A673 (cell line): ENCODE data around the gene PPP2R5C.

Experiments
- EZH2 ChIP-seq: fragments of 200-600 bp; sonication (generic); IDR thresholded peaks from 2 replicates; pipeline ENCODE4 v1.6.1; 2017; ENCODE audit warnings: borderline replicate concordance, low read depth, mild to moderate bottlenecking, mixed read lengths, antibody characterized with exemption, low read length; ENCODE audit not compliant: poor library complexity, severe bottlenecking
- TF ChIP-seq, protein P1 (sequence below): fragments of 300-800, 200-600 bp; sonication (generic); conservative IDR thresholded peaks from 2 replicates; pipeline ENCODE4 v1.5.1; 2017; ENCODE audit warnings: low read depth, mild to moderate bottlenecking, antibody characterized with exemption, low read length, moderate library complexity, mixed read lengths

GRCh38 chr14:101834800-101835547 is 73.5 kb downstream of the PPP2R5C start:
- TF ChIP-seq, protein P1, sequence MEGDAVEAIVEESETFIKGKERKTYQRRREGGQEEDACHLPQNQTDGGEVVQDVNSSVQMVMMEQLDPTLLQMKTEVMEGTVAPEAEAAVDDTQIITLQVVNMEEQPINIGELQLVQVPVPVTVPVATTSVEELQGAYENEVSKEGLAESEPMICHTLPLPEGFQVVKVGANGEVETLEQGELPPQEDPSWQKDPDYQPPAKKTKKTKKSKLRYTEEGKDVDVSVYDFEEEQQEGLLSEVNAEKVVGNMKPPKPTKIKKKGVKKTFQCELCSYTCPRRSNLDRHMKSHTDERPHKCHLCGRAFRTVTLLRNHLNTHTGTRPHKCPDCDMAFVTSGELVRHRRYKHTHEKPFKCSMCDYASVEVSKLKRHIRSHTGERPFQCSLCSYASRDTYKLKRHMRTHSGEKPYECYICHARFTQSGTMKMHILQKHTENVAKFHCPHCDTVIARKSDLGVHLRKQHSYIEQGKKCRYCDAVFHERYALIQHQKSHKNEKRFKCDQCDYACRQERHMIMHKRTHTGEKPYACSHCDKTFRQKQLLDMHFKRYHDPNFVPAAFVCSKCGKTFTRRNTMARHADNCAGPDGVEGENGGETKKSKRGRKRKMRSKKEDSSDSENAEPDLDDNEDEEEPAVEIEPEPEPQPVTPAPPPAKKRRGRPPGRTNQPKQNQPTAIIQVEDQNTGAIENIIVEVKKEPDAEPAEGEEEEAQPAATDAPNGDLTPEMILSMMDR = no peak
- TF ChIP-seq EZH2 = no peak
